SIG-M5 treated with dmso at 0.1 percent for 504 hours (cell line): ENCODE measurements around the gene ZBTB43.
"Not testable (repeated sequence)": the region's sequence is repeated elsewhere in the genome, so short reads cannot be mapped to it uniquely, and the experiment has no call there.

Experiments
- DNase-seq: peaks from one replicate; lab custom pipeline; 2025; ENCODE audit not compliant: unreplicated experiment; lab: John Stamatoyannopoulos, UW

Gene ZBTB43

GRCh38 chr9:126790561-126790960, 14.3 kb upstream of the ZBTB43 start:
- no peak for DNase-seq

DNA sequence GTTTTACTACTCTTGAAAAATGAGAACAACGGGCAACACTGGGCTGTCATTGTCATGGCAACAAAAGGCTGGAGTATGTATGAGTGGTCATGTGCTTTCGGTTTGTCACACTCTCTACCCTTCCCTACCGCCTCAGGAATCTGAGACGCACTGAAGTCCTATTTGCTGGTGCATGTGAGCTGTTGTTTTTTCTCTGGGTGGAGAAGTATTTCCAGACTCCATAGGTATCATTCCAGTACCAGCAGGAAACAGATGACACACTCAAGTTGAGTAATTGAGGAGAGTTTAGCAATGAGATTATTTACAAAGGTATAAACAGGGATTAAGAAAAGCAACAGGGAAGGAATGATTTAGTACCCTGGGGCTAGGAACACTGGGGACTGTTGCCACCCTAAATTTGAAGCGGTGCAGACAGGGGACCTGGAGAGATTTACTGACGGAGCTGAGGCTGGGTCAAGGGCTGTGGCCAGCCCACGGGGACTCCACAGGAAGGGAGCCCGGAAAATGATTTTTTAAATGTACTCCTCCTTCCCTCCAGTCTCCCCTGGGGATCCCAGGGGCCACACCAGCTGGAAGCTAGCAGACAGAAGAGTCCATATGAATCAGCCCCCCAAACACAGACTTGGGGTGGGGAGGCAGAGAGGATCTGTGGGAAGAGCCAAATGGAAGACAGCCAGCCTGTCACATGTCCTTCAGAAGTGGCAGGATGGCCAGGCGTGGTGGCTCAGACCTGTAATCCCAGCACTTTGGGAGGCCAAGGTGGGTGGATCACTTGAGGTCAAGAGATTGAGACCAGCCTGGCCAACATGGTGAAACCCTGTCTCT, 13.2 kb upstream of the ZBTB43 start:
- DNase-seq: peak; percentile 28

DNA sequence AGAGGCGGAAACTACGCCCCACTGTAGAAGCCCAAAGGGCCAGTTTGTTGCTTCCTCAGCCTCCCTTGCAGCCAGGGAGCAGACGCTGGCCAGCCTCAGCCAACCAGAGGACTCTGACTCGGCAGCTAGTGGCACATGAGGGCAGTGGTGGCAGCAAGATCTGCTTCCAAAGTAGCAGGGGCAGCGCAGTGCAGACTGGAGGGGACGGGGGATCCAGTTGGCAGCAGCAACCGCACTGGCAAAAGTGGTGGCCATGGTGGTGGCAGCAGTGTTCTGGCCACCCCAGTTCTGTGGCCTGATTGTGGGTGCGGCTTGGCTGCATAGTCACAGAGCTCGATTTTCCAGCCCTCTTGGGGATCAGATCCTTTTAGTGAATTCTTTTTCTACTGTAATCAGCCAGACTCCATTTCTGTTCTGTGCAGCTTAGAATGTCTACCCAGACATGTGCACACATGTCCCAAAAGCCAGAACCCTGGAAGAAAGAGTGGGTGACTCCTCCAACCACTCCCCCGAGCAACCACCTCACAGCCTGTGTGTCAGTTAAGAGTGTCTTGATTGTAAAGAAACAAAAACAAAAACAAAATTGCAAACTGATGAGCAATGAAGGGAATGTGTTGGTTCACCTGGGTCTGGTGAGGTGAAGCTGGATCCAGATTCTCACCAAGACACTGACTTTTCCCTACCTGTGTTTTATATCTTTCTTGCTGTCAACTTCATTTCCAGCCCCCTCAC, 11.0 kb upstream of the ZBTB43 start:
- no peak for DNase-seq

- no peak for DNase-seq
Measured at GRCh38 chr9:126794441-126794840, 10.4 kb upstream of the ZBTB43 start.

- DNase-seq: no peak
Measured at GRCh38 chr9:126796758-126797157, 8.1 kb upstream of the ZBTB43 start.

- DNase-seq: no peak
Measured at GRCh38 chr9:126797903-126798302, 6.9 kb upstream of the ZBTB43 start.

DNA sequence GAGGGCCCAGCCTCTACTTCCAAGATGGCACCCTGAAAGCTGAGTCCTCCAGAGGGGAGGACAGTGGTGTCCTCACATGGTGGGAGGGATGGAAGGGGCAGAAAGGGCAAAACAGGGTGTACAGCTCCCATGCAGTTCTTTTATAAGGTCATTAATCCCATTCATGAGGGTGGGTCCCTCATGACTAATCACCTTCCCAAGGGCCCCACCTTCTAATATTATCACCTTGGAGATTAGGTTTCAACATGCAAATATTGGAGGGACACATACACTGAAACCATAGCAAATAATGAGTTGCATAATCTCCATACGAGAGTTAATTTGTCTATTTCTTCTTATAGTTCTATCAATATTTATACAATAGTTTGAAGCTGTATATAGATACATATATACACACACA, 5.8 kb upstream of the ZBTB43 start:
- DNase-seq: no peak

- DNase-seq: no peak
Measured at GRCh38 chr9:126802318-126803059, 2.4 kb upstream of the ZBTB43 start.

GRCh38 chr9:126804198-126804695, 593 bp upstream of the ZBTB43 start:
- DNase-seq: no peak

DNA sequence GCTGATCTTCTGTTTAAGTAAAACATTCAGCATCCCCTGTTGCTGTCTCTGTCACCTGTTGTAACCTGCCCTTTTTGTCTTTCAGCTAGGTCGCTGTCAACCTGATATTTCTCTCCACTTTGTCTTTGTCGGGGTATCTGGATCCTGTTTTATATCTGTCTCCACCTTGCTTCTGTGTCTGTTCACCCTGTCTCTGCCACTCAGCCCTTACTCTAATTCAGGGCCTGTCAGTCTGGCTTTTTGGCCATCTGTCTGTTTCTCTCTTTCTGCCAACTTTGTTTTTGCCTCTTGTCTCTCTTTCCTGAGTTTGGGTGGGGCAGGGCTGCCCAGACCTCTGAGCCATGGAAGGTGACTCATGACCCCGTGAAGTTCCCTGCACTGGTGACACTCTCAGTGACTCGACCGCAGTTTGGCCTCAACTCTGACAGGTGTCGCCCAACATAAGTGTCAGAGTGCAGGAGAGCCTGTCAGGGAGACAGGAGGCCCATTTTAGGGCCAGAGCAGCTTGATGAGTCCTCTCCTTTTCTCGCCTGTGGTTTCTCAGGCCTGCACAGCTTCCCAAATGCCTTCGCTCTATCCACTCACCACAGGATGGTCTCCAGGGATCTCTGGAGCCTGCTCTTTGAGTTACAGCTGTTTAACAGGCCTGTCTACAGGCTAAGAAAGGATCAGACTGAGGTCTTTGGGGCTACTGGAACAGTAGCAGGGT, 868 bp downstream of the ZBTB43 start:
- peak; percentile 78 for DNase-seq

DNA sequence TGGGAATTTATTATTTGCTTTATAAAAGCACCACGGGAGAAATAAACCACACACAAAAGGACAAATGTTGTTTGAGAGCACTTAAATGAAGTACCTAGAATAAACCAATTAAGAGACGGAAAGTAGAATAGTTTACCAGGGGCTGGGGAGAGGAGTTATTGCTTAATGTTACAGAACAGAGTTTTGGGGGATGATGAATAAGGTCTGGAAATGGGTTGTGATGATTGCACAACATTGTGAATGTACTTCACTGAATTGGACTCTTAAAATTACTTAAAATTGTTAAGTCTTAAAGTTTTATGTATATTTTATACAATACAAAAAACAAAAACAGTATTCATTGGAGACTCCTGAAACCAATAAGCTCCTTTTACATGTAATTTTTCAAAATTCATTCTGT, 1.5 kb downstream of the ZBTB43 start:
- peak; percentile 63 for DNase-seq

DNA sequence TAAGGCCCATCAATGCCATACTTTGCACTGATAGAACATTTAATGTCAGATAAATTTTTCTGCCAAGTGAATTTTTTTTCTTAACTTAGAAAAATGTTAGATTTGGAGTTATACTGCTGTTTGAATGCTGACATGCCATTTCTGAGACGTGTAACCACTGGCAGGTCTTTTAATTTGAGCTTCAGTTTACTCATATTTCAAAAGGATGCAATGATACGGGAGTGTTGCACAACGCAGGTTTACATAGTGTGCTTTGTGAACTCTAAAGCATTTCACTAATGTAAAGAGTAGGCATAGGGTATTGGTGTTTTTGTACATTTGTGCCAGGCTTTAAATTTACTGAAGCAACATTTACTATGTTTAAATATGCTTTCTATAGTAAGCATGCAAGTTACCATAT, 4.2 kb downstream of the ZBTB43 start:
- DNase-seq: no peak

- not testable (repeated sequence) for DNase-seq
Measured at GRCh38 chr9:126810221-126810620, 5.4 kb downstream of the ZBTB43 start.

DNA sequence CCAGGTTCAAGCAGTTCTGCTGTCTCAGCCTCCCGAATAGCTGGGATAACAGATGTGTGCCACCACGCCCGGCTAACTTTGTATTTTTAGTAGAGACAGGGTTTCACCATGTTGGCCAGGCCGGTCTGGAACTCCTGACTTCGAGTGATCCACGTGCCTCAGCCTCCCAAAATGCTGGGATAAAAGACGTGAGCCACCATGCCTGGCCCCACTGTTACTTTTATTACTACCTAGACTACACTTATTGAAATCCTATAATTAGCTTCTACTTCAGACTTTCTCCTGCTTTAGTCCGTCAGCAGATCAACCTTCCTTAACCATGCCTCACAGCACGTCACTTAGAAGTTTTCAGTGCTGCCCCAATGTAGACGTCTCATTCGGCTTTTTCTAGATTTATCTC, 8.2 kb downstream of the ZBTB43 start:
- DNase-seq: no peak

DNA sequence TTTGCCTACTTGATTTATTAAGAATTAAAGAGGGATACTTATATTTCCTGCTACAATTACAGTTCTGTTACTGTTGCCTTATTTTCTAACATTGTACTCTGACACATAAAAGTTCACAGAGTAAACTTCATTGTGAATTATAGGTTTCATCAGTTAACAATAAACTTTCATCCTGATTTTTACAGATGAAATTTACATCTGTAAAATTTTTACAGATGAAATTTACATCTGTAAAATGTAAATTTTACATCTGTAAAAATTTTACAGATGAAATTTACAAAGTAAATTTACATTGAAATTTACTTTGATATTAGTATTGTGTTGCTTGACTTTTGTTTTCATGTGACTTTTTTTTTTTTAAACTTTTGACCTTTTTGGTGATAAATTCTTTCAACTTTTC, 9.3 kb downstream of the ZBTB43 start:
- DNase-seq: no peak

DNA sequence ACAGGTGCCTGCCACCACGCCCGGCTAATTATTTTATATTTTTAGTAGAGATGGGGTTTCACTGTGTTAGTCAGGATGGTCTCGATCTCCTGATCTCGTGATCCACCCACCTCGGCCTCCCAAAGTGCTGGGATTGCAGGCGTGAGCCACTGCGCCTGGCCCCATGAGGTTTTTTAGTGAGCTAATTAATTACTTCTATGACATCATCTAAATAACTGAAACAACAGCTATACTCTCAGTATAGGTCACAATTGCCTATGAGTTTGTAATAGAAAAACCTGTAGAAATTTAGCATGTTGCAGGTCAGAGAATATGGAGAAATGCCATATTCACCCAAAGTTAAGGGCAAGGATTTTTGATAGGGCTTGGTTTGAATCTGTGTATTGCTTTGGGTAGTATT, 12.8 kb downstream of the ZBTB43 start:
- DNase-seq: not testable (repeated sequence)

DNA sequence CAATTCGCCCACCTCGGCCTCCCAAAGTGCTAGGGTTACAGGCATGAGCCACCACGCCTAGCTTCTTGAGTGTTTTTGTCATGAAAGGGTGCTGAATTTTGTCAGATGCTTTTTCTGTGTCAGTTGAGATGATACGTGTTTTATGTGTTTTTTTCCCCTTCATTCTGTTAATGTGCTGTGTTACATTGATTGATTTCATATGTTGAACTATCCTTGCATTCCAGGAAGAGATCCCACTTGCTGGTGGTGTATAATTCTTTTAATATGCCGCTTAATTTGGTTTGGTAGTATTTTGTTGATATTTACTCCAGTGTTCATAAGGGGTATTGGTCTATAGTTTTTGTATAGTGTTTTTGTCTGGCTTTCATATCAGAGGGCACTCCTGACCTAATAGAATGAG, 13.6 kb downstream of the ZBTB43 start:
- no peak for DNase-seq

- no peak for DNase-seq
Measured at GRCh38 chr9:126819482-126819881, 14.6 kb downstream of the ZBTB43 start.

GRCh38 chr9:126822278-126822677, 17.4 kb downstream of the ZBTB43 start:
- DNase-seq: no peak

- DNase-seq: no peak
Measured at GRCh38 chr9:126822873-126823272, 18.0 kb downstream of the ZBTB43 start.

DNA sequence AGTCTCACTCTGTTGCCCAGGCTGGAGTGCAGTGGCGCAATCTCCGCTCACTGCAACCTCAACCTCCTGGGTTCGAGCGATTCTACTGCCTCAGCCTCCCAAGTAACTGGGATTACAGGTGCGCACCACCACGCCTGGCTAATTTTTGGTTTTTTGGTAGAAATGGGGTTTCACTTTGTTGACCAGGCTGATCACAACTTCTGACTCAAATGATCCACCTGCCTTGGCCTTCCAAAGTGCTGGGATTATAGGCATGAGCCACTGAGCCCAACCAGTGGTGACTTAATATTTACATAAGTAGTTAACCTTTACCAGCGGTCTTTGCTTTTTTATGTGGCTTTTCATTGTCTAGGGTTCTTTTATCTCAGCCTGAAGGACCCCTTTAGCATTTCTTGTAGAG, 19.2 kb downstream of the ZBTB43 start:
- not testable (repeated sequence) for DNase-seq
